HG03521 (cell line): ENCODE data around the gene PTGES.

ENCODE experiments used
- ATAC-seq: cut with Tn5 transposase; IDR thresholded peaks from one replicate; pipeline ENCODE4 v1.9.1; 2021; ENCODE audit warnings: mild to moderate bottlenecking, moderate library complexity; ENCODE audit not compliant: unreplicated experiment

PTGES gene

GRCh38 chr9:129695870-129696269 is 57.0 kb downstream of the PTGES start:
- ATAC-seq = no peak

- ATAC-seq = no peak
Measured at GRCh38 chr9:129694243-129694646, 58.6 kb downstream of the PTGES start.

- ATAC-seq = no peak
Measured at GRCh38 chr9:129693741-129694140, 59.1 kb downstream of the PTGES start.

GRCh38 chr9:129692534-129692933 is 60.3 kb downstream of the PTGES start:
- ATAC-seq = no peak
